CD4-positive, alpha-beta T cell treated with Interleukin-12 subunit alpha and Interleukin-12 subunit beta, for 1 hour (primary cell): ENCODE data around the gene KDM4C.

Experiments
- DNase-seq: peaks from one replicate; pipeline ENCODE4 v3.0.0-alpha.2; 2020

KDM4C gene

GRCh38 chr9:7067169-7067568, 309.4 kb downstream of the KDM4C start:
- no peak for DNase-seq

GRCh38 chr9:7071916-7072315, 314.1 kb downstream of the KDM4C start:
- no peak for DNase-seq

GRCh38 chr9:7073706-7074105, 315.9 kb downstream of the KDM4C start:
- no peak for DNase-seq

- no peak for DNase-seq
These were observed 317.4 kb downstream of the KDM4C start for GRCh38 chr9:7075154-7075553.

GRCh38 chr9:7079051-7079450, 321.3 kb downstream of the KDM4C start:
- no peak for DNase-seq

GRCh38 chr9:7081065-7081600, 323.4 kb downstream of the KDM4C start:
- DNase-seq: no peak

GRCh38 chr9:7083192-7083591, 325.4 kb downstream of the KDM4C start:
- DNase-seq: no peak

GRCh38 chr9:7085357-7085756, 327.6 kb downstream of the KDM4C start:
- DNase-seq: no peak

- DNase-seq: no peak
These were observed 328.6 kb downstream of the KDM4C start for GRCh38 chr9:7086389-7086788.

- no peak for DNase-seq
These were observed 330.8 kb downstream of the KDM4C start for GRCh38 chr9:7088611-7089010.

GRCh38 chr9:7089406-7090193, 331.8 kb downstream of the KDM4C start:
- no peak for DNase-seq

GRCh38 chr9:7093040-7093439, 335.3 kb downstream of the KDM4C start:
- DNase-seq: no peak

- no peak for DNase-seq
These were observed 336.3 kb downstream of the KDM4C start for GRCh38 chr9:7094052-7094451.

GRCh38 chr9:7094576-7094975, 336.8 kb downstream of the KDM4C start:
- no peak for DNase-seq

GRCh38 chr9:7095058-7095457, 337.3 kb downstream of the KDM4C start:
- DNase-seq: no peak

- DNase-seq: no peak
These were observed 339.4 kb downstream of the KDM4C start for GRCh38 chr9:7097040-7097715.

GRCh38 chr9:7097785-7098752, 340.3 kb downstream of the KDM4C start:
- no peak for DNase-seq

GRCh38 chr9:7103367-7103766, 345.6 kb downstream of the KDM4C start:
- DNase-seq: no peak

GRCh38 chr9:7103771-7104170, 346.0 kb downstream of the KDM4C start:
- no peak for DNase-seq

GRCh38 chr9:7104625-7105024, 346.9 kb downstream of the KDM4C start:
- DNase-seq: no peak

- DNase-seq: no peak
These were observed 347.3 kb downstream of the KDM4C start for GRCh38 chr9:7105095-7105494.

GRCh38 chr9:7108936-7109335, 351.2 kb downstream of the KDM4C start:
- no peak for DNase-seq

GRCh38 chr9:7111413-7111812, 353.6 kb downstream of the KDM4C start:
- no peak for DNase-seq
